ENCODE measurements around the gene NFIA.

Gene NFIA

DNA sequence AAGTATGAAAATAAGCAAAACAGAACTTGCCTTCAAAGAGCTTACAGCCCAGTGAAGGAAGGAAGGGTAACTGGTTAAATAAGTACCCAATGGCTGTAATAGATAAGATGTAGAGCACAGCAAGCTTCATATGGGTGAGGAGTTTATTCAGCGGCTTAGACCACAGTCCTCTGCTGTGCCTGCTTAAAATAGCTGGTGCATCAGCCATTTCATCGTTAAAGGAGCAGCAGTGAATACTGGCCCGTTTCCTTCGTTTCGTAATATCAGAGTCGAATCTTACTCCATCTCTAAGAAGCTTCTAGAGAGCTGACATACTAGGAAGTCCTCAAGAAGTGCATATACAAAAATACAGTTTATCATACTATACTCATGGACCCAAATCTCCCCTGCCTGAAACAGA lies 286.5 kb downstream of the NFIA start:
- Histone ChIP-seq H3K9me2 (replicated peaks; ENCODE audit: insufficient read depth, low read length) (no peaks in the 10 kb centered on the region), H3K36me3 (replicated peaks; ENCODE audit: insufficient read depth, low read length) (no peaks in the 10 kb centered on the region), H4K20me1 (ENCODE audit: insufficient read depth, low read length) (no peaks in the 10 kb centered on the region), H3K79me2 (ENCODE audit: low read length) (no peaks in the 10 kb centered on the region), H3F3A (ENCODE audit: insufficient read depth, low read length) (no peaks in the 10 kb centered on the region), H3K4me1 (ENCODE audit: low read length) (no peaks in the 10 kb centered on the region), H3K4me2 (ENCODE audit: low read depth, low read length) (no peak overlapping the region), H2AFZ (ENCODE audit: low read length) (no peak overlapping the region), H3K9me3 (replicated peaks; ENCODE audit: insufficient read depth, low read length) (no peaks in the 10 kb centered on the region), H3K27ac (ENCODE audit: low read length) (no peak overlapping the region), H3K27me3 (replicated peaks; ENCODE audit: insufficient read depth, low read length) (no peaks in the 10 kb centered on the region), H3K4me3 (ENCODE audit: low read length) (no peak overlapping the region), H3K9ac (ENCODE audit: low read length) (no peak overlapping the region)
- TF ChIP-seq CTCF (IDR thresholded peaks at IDR 0.05; ENCODE audit: low read length) (no peak), EZH2 (optimal IDR thresholded peaks at IDR 0.05; ENCODE audit: low read depth, low read length) (no peak), EZH2phosphoT487 (IDR thresholded peaks at IDR 0.05; ENCODE audit: low read length) (no peak)
- no peak for DNase-seq

DNA sequence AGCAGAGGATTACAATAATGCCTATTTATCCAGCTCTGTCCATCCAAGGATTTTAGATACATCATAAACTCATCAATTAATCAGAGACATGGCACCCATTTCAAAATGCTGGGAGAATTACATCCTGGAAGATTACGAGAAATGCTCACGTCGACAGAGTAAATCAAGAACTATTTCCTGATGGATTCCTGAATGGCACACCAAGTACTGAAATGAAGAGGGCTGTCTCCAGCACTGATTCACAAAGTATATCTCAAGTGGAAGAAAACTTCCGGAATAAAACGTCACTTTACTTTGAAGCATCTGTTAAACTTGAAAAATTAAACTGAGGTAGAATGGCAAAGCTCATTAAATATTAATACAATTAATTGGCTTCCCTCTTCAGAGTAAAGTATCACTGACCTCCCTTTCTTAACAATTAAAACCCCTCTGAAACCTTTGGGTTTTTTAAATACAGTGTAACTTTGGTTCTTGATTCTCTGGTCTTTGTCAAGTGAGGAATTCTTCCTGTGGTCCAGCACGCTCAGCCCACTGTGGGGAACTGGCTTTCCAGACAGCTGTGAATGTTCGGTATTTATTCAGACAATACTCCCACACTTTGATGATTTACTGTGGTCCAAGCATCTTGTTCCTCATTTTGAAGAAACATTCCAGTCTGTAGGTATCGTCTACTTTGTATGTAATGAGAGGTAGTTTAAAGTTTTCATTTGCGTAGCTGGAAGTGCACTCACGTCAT lies 288.0 kb downstream of the NFIA start:
- no peak for TF ChIP-seq CTCF (IDR thresholded peaks at IDR 0.05; ENCODE audit: low read length)
- TF ChIP-seq EZH2phosphoT487 (IDR thresholded peaks at IDR 0.05; ENCODE audit: low read length) = no peak
- TF ChIP-seq EZH2 (optimal IDR thresholded peaks at IDR 0.05; ENCODE audit: low read depth, low read length) = no peak
- Histone ChIP-seq H3K9ac (ENCODE audit: low read length) (no peak overlapping the region), H3K4me3 (ENCODE audit: low read length) (no peak overlapping the region), H3K9me3 (replicated peaks; ENCODE audit: insufficient read depth, low read length) (no peaks in the 10 kb centered on the region), H2AFZ (ENCODE audit: low read length) (no peak overlapping the region), H3F3A (ENCODE audit: insufficient read depth, low read length) (no peaks in the 10 kb centered on the region), H3K4me1 (ENCODE audit: low read length) (peaks cover 6% of the 10 kb centered on the region; the same call in 1 of the 2 replicates), H3K27me3 (replicated peaks; ENCODE audit: insufficient read depth, low read length) (no peaks in the 10 kb centered on the region), H3K4me2 (ENCODE audit: low read depth, low read length) (no peak overlapping the region), H3K36me3 (replicated peaks; ENCODE audit: insufficient read depth, low read length) (no peaks in the 10 kb centered on the region), H4K20me1 (ENCODE audit: insufficient read depth, low read length) (no peaks in the 10 kb centered on the region), H3K9me2 (replicated peaks; ENCODE audit: insufficient read depth, low read length) (no peaks in the 10 kb centered on the region), H3K27ac (ENCODE audit: low read length) (no peak overlapping the region), H3K79me2 (ENCODE audit: low read length) (no peaks in the 10 kb centered on the region)
- no peak for DNase-seq

DNA sequence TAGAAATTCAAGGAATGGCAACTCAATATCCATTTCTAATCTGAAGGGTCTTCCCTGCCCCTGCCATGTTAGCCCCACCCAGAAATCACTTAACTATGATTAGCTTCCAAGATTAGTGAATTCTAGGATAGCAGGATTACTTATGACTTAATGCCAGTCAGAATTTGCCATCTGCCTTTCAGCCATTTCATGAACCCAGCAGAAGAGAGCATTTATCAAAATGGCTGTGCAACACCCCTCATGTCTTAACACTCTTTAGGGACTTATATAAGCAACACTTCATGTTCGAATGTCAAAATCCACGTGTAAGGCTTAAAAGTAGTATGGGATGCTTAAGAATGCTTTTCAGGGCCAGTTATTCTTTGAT lies 288.5 kb downstream of the NFIA start:
- no peaks in the 10 kb centered on the region for H4K20me1 ChIP-seq (ENCODE audit: insufficient read depth, low read length)
- peaks cover 6% of the 10 kb centered on the region; the same call in 1 of the 2 replicates for H3K4me1 ChIP-seq (ENCODE audit: low read length)
- no peak overlapping the region for H3K4me3 ChIP-seq (ENCODE audit: low read length)
- no peak overlapping the region for H3K27ac ChIP-seq (ENCODE audit: low read length)
- H3K9ac ChIP-seq (ENCODE audit: low read length) = no peak overlapping the region
- DNase-seq = no peak
- no peaks in the 10 kb centered on the region for H3F3A ChIP-seq (ENCODE audit: insufficient read depth, low read length)
- no peak overlapping the region for H3K4me2 ChIP-seq (ENCODE audit: low read depth, low read length)
- H3K79me2 ChIP-seq (ENCODE audit: low read length) = no peaks in the 10 kb centered on the region
- H3K36me3 ChIP-seq (replicated peaks; ENCODE audit: insufficient read depth, low read length) = no peaks in the 10 kb centered on the region
- no peaks in the 10 kb centered on the region for H3K27me3 ChIP-seq (replicated peaks; ENCODE audit: insufficient read depth, low read length)
- H3K9me3 ChIP-seq (replicated peaks; ENCODE audit: insufficient read depth, low read length) = no peaks in the 10 kb centered on the region
- no peaks in the 10 kb centered on the region for H3K9me2 ChIP-seq (replicated peaks; ENCODE audit: insufficient read depth, low read length)
- H2AFZ ChIP-seq (ENCODE audit: low read length) = no peak overlapping the region
- no peak for TF ChIP-seq EZH2 (optimal IDR thresholded peaks at IDR 0.05; ENCODE audit: low read depth, low read length)
- TF ChIP-seq CTCF (IDR thresholded peaks at IDR 0.05; ENCODE audit: low read length) = no peak
- no peak for TF ChIP-seq EZH2phosphoT487 (IDR thresholded peaks at IDR 0.05; ENCODE audit: low read length)
